TTC549 (cell line): ENCODE measurements around the gene SCN7A.
"Not testable (repeated sequence)": the region's sequence is repeated elsewhere in the genome, so short reads cannot be mapped to it uniquely, and the experiment has no call there.

Experiments used
- FAIRE-seq: peaks from 2 replicates; lab custom pipeline; 2012; peaks lifted over from hg19 to GRCh38; lab: Jason Lieb, UNC

Gene SCN7A

GRCh38 chr2:166451468-166451867, 42.6 kb downstream of the SCN7A start:
- no peak for FAIRE-seq

DNA sequence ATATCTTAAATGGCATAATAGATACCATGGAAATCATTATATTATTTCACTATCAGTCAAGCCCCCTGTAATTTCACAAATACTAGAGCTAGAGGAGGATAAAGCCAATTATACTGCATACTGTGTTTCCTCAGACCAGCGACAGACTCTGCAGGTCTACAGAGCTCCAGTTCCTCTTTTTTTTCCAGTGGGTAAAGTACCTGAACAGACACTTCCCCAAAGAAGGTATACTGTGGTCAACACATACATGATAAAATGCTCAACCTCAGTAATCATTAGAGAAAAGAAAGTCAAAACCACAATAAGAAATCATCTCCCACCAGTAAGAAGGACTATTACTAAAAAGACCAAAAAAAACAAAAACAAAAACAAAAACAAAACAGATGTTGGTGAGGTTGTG, 44.6 kb downstream of the SCN7A start:
- no peak for FAIRE-seq

- FAIRE-seq = no peak
These were observed 45.9 kb downstream of the SCN7A start for GRCh38 chr2:166448106-166448505.

GRCh38 chr2:166444306-166444705, 49.7 kb downstream of the SCN7A start:
- FAIRE-seq = no peak

- FAIRE-seq = no peak
These were observed 53.7 kb downstream of the SCN7A start for GRCh38 chr2:166440313-166440712.

DNA sequence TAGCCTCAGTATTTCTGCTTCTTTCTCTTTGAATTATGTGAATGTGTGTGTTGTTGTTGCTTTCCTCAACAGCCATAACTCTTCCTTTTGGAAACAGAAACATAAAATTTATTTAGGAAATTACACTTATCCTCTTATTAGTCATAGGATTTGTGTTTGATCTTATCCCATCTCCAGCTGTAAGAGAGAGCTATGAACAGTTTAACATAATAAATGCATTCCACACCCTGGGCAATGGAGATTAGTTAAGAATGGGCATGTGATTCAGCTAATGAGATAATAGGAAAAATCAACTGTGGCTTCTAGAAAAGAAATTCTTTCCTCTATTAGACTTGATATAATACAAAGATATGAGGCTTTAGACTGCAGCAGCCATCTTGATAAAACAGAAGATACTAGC, 55.0 kb downstream of the SCN7A start:
- no peak for FAIRE-seq

DNA sequence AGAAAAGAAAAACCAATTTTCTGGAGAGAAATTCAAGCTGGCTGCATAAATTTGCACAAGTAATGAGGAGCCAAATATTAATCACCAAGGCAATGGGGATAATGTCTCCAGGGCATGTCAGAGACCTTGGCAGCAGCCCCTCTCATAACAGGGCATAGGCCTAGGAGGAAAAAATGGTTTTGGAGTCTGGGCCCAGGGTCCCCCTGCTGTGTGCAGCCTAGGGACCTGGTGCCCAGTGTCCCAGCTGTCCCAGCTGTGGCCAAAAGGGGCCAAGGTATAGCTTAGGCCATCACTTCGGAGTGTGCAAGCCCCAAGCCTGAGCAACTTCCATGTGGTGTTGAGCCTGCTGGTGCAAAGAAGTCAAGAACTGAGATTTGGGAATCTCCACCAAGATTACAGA, 57.1 kb downstream of the SCN7A start:
- no peak for FAIRE-seq

DNA sequence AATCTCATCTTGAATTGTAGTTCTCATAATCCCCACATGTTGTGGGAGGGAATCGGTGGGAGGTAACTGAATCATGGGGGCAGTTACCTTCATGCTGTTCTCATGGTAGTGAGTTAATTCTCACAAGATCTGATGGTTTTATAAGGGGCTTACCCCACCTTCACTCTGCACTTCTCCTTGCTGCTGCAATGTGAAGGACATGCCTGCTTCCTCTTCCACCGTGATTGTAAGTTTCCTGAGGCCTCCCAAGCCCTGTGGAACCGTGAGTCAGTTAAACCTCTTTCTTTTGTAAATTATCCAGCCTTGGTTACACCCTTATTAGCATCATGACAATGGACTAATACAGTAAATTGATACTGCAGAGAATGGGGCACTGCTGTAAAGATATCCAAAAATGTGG, 57.9 kb downstream of the SCN7A start:
- FAIRE-seq = no peak

DNA sequence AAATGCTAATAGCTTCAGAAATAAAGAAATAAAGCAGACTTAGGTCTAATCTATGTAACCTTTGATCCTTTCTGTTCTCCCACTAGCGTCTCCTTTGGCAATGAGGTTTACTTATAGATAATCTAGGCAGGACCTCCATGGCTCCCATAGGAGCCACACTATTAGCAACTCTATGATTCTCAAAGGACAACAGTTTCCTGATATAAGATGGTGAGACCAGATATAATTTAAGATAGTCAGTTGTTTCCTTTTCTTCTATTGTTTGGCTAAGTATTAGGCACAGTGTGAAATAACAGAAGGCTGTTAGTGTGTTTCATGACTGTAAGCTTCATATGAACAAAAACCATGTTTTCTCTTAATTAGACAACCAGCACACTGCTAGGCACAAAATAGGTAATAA, 59.6 kb downstream of the SCN7A start:
- no peak for FAIRE-seq

GRCh38 chr2:166433457-166433856, 60.6 kb downstream of the SCN7A start:
- no peak for FAIRE-seq

DNA sequence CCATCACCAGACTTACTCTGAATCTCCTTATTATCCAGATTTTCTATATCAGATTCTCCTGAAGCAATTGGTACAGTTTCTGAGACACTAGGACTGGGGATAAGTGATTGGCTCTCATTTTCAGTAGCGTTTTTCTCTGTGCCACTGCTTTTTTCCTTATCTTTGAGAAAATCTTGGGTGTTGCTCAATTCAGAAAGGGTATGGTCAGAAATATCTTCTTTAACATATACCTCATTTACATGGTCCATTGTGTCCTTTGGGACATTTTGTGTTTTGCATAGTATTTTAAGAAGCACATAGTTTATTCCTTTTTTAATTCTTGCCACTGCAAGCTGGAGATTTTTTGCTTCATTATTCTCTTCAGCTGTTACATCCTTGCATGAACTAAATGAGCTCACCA, 61.7 kb downstream of the SCN7A start:
- FAIRE-seq = no peak

DNA sequence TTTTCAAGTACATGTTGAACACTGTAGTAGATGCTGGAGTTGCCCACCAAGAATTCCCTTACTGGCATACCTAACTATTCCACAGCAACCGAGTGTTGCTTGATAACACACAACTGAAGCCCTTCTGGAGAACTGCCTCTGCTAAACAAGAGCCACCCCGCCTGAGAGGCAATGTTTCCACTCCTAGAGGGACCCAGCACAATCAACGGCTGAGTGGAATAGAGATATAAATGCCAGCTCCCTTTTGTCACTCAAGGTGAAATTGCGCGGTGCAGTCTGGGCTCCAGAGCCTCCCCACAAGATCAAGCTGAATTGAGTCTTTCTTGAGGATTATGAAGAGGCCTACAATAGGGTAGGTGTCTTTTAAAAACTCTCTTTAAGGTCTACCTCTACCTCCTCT, 69.2 kb downstream of the SCN7A start:
- no peak for FAIRE-seq

GRCh38 chr2:166419616-166419934, 74.5 kb downstream of the SCN7A start:
- FAIRE-seq = peak; percentile 85

DNA sequence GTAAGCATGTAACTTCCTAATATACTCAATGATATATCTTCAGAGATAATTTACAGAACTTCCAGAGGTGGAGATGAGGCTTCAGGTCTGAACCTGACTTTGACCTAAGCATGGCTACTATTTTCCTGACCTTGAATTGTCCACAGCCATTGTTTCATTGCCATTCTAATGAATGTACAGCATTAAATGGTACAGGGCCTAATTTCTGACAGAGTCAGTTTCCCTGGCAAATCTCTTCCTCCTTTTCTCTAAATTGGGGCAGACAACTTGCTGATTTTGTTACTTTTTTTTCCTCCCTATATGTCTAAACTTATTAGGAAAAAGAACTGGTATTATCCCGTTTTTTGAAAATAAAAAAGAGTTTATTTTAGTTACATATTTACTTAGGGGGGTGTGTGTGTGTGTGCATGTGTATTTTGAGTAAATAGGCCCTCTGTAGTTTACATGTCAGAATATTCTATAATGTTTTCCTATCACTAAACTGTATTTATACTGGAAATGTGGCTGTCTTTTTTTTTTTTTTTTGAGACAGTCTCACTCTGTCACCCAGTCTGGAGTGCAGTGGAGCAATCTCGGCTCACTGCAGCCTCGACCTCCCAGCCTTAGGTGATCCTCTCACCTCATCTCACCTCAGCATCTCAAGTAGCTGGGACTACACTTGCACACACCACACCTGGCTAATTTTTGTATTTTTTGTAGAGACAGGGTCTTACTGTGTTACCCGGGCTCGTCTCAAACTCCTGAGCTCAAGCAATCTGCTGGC, 75.0 kb downstream of the SCN7A start:
- FAIRE-seq = no peak

DNA sequence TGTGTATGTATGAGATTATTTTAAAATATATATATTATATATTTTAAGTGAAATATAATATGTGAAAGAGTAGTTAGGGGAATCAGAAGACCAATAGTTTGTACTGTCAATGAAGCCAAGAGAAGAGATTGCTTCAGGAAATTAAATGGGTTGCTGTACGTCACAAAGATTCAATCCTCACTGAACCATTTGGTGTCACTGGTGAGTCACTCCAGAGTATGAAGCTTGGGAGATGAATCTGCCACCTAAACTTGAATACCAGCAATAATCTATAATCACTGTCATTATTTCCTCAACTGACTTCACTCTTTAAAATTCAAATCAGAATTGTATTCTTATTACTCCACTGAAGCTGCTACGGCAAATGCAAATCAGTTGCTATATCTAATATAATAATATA, 76.4 kb downstream of the SCN7A start:
- peak; percentile 19 for FAIRE-seq

DNA sequence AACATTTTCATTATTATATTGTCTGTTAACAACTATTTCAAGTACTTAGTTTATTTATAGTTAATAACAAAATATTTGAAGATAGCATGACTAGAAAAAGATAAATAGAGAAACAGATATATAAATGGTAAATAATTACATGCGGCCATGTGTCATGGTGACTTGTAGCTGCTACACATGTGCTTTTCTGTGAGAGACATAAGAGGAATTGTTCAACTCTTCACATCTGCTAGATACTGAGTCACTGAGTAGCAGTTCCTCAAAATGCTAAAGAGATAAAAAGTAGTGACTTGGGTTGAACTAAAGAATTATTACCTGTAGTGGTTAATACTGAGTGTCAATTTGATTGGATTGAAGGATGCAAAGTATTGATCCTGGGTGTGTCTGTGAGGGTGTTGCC, 80.8 kb downstream of the SCN7A start:
- FAIRE-seq = no peak

GRCh38 chr2:166411473-166412230, 82.4 kb downstream of the SCN7A start:
- FAIRE-seq = no peak

GRCh38 chr2:166410828-166411472, 83.1 kb downstream of the SCN7A start:
- no peak for FAIRE-seq

DNA sequence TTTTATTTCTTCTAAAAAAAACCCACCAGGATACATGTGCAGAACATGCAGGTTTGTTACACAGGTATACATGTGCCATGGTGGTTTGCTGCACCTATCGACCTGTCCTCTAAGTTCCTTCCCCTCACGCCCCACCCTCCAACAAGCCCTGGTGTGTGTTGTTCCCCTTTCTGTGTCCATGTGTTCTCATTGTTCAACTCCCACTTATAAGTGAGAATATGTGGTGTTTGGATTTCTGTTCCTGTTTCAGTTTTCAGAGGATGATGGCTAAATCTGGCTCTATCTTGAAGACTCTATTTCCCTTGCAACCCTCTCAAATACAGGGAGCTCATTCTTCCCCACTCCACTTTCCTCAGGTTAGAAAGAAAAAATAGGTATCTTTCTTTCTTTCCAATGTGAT, 86.3 kb downstream of the SCN7A start:
- FAIRE-seq = not testable (repeated sequence)

DNA sequence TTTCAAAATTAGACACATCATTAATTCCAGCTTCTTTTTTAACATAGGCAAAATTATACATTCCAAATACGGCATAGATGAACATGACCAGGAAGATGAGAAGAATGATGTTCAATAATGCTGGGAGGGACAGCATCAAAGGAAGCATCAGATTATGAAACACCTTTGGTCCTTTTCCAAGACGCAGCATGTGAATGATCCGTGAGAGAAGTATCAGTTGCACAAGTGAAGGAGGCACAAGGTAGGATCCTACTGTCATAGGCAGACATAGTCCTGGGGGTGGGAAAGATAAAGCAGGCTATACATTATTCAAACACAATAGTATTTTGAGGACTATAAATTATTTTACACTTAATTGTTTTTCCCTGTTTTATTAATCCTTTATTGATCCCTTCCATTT, 87.7 kb downstream of the SCN7A start:
- no peak for FAIRE-seq

- FAIRE-seq = no peak
These were observed 88.5 kb downstream of the SCN7A start for GRCh38 chr2:166405569-166405926.

DNA sequence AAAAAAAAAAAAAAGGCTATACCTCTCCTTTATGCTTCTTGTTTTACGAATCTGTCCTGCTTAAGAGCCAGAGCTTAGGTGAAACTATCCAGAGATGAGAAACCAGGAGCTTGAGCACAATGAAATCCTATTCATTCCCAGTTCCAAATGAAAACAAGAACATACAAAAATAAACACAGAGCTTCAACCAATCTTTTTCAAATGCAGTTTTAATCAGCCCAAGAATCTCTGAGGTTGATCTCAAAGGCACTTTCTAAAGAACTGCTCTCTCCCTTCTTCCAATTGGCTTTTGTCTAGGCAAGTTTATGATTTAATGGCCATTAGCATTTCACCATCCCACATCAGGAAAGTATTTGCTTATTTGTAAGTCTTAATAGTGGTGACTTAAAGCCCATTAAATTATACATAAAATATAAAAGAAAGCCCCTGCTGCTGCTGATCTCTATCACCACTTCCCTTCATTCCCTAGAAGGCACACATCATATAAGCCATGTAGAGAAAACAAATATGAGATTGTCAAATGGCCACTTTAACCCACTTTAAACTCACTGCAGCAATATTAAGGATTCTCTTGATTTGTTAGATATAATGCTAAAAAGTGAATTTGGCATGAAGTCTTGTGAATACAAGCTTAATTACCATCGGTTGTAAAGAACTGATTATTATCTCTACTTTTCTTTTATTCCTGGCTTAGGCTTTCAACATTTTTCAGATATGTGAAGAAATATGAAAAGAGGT, 89.0 kb downstream of the SCN7A start:
- FAIRE-seq = no peak

DNA sequence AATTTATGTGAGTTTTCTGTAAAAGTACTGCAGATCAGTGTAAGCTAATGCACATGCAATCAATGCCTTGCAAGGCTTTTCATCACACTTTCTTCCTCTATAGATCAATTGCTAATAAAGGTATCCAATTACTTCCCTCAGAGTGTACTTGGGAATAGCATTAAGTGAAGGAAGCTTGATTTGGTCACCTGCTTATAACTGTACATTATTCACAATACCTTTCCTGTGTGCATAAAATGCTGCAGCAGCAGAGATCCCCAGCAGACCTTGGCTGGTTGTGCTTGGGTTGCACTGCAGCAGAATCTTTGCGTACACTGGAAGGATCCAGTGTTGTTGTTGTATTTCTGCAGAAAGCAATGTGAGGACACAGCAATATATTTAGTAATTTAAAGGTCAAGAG, 99.8 kb downstream of the SCN7A start:
- no peak for FAIRE-seq
